ENCODE measurements around the gene SELENOF.

GRCh38 chr1:86926883-86927282, 13.0 kb upstream of the SELENOF start:
- TF ChIP-seq POLR2A (IDR thresholded peaks at IDR 0.05) (no peak), CTCF (IDR thresholded peaks at IDR 0.05) (no peak)

All from esophagus squamous epithelium (tissue), 4 donors.